ENCODE measurements around the gene TMC6. TPM values are rescaled to one million over a fixed set of nuclear protein-coding genes. Genes with fewer than 3 reads are reported as not detected.

Gene TMC6
- total RNA-seq, 2 donors from 2014 or later, result 143 to 149 TPM

DNA sequence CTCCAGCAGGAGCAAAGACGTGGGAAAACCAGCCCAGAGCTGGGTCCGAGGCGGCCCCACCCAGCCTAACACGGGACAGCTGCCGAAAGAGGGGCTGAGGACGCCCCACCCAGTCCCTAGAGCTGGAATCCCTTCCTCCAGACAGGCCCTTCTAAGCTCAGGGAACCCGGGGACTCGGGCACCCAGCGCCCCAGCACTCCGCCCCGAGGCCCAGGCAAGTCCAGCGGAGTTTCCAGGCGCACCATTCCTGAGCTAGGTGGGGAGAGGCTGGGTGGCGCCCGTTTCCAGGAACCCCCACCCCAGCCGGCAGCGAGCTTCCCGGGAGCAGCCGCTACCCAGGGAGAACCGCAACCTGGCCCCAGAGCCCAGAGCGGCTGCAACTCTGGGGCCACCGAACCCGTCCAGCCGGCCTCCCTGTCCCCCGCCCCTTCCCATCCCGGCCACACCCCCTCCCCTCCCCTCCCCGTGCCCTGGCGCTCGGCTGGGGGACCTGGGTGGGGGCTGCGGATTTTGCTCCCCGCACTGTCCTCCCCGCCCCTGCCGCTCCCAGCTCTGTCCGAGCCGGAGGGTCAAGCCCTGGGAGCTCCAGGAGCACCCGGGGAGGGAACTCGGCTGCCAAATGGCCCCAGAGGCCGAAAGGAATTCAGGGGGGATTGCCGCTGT, 536 bp downstream of the TMC6 start:
- DNase-seq, result no peak
- peaks cover 12% of the 10 kb centered on the region for H3K27me3 Mint-ChIP-seq (ENCODE audit: insufficient read depth)
- 1 to 5% methylated on average over 16 to 35 of the region's 39 CpGs for WGBS, 2 experiments (ENCODE audit: insufficient coverage in 1 of 2, insufficient read length in 1 of 2)
- peak overlapping the region; percentile 83 for H3K4me3 Mint-ChIP-seq
- Histone ChIP-seq H3K36me3 (ENCODE audit: control insufficient read depth, insufficient read depth, low read length) (peaks cover 13% of the 10 kb centered on the region), H3K27ac (ENCODE audit: low read depth, low read length) (peak overlapping the region; percentile 38), H3K9ac (ENCODE audit: extremely low read depth, low read length, poor library complexity, severe bottlenecking) (peak overlapping the region; percentile 47), H3K9me3 (ENCODE audit: control insufficient read depth, low read length) (no peaks in the 10 kb centered on the region), H3K27me3 (ENCODE audit: control insufficient read depth, insufficient read depth, low read length, poor library complexity, severe bottlenecking) (peaks cover 7% of the 10 kb centered on the region), H3K4me3 (ENCODE audit: low read length) (peak overlapping the region; percentile 78), H3K4me1 (ENCODE audit: control insufficient read depth, insufficient read depth, low read length) (peaks cover 5% of the 10 kb centered on the region)
- H3K9me3 Mint-ChIP-seq, result no peaks in the 10 kb centered on the region
- H3K36me3 Mint-ChIP-seq (ENCODE audit: low read depth), result peaks cover 9% of the 10 kb centered on the region
- peaks cover 17% of the 10 kb centered on the region for H3K4me1 Mint-ChIP-seq
- TF ChIP-seq, protein P1, sequence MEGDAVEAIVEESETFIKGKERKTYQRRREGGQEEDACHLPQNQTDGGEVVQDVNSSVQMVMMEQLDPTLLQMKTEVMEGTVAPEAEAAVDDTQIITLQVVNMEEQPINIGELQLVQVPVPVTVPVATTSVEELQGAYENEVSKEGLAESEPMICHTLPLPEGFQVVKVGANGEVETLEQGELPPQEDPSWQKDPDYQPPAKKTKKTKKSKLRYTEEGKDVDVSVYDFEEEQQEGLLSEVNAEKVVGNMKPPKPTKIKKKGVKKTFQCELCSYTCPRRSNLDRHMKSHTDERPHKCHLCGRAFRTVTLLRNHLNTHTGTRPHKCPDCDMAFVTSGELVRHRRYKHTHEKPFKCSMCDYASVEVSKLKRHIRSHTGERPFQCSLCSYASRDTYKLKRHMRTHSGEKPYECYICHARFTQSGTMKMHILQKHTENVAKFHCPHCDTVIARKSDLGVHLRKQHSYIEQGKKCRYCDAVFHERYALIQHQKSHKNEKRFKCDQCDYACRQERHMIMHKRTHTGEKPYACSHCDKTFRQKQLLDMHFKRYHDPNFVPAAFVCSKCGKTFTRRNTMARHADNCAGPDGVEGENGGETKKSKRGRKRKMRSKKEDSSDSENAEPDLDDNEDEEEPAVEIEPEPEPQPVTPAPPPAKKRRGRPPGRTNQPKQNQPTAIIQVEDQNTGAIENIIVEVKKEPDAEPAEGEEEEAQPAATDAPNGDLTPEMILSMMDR (conservative IDR thresholded peaks at IDR 0.05), result no peak
- H3K27ac Mint-ChIP-seq, result peak overlapping the region; percentile 92

- Histone ChIP-seq H3K27ac (ENCODE audit: low read depth, low read length) (peak overlapping the region; percentile 38), H3K9me3 (ENCODE audit: control insufficient read depth, low read length) (no peaks in the 10 kb centered on the region), H3K36me3 (ENCODE audit: control insufficient read depth, insufficient read depth, low read length) (peaks cover 18% of the 10 kb centered on the region), H3K9ac (ENCODE audit: extremely low read depth, low read length, poor library complexity, severe bottlenecking) (peak overlapping the region; percentile 47), H3K27me3 (ENCODE audit: control insufficient read depth, insufficient read depth, low read length, poor library complexity, severe bottlenecking) (peaks cover 7% of the 10 kb centered on the region), H3K4me3 (ENCODE audit: low read length) (peak overlapping the region; percentile 78), H3K4me1 (ENCODE audit: control insufficient read depth, insufficient read depth, low read length) (peaks cover 5% of the 10 kb centered on the region)
- Mint-ChIP-seq H3K36me3 (ENCODE audit: low read depth) (peaks cover 15% of the 10 kb centered on the region), H3K4me3 (peak overlapping the region; percentile 83), H3K27ac (peak overlapping the region; percentile 92), H3K4me1 (peaks cover 17% of the 10 kb centered on the region), H3K9me3 (no peaks in the 10 kb centered on the region), H3K27me3 (ENCODE audit: insufficient read depth) (peaks cover 8% of the 10 kb centered on the region)
- TF ChIP-seq, protein P1 (conservative IDR thresholded peaks at IDR 0.05), result no peak
- DNase-seq, result peak; percentile 85
- WGBS, 2 experiments (ENCODE audit: insufficient coverage in 1 of 2, insufficient read length in 1 of 2), result 19% methylated on average over 11 to 25 of the region's 25 CpGs
Observed at GRCh38 chr17:78127239-78127887, 1.2 kb downstream of the TMC6 start.

DNA sequence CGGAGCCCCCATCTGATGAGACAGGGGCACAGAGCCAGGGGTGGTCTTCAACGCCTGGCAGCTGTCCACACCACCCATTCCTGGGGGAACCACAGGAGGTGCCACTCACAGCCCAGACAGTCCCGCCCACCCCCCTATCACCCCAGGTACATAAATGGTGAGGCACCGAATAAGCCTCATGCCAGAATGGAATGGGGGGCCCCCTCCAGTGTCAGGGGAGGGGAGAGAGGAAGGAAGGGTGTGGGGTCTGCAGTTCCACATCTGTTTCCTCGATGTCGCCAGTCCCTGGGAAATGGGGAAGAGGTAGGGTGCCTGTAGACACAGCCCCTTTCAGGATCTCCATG, 1.7 kb downstream of the TMC6 start:
- TF ChIP-seq, protein P1 (conservative IDR thresholded peaks at IDR 0.05), result no peak
- H3K27ac Mint-ChIP-seq, result peak overlapping the region; percentile 92
- H3K9me3 Mint-ChIP-seq, result no peaks in the 10 kb centered on the region
- Histone ChIP-seq H3K9ac (ENCODE audit: extremely low read depth, low read length, poor library complexity, severe bottlenecking) (peak overlapping the region; percentile 47), H3K27ac (ENCODE audit: low read depth, low read length) (no peak overlapping the region), H3K9me3 (ENCODE audit: control insufficient read depth, low read length) (no peaks in the 10 kb centered on the region), H3K4me1 (ENCODE audit: control insufficient read depth, insufficient read depth, low read length) (peaks cover 5% of the 10 kb centered on the region), H3K27me3 (ENCODE audit: control insufficient read depth, insufficient read depth, low read length, poor library complexity, severe bottlenecking) (peaks cover 7% of the 10 kb centered on the region), H3K4me3 (ENCODE audit: low read length) (peak overlapping the region; percentile 78), H3K36me3 (ENCODE audit: control insufficient read depth, insufficient read depth, low read length) (peaks cover 18% of the 10 kb centered on the region)
- peaks cover 17% of the 10 kb centered on the region for H3K4me1 Mint-ChIP-seq
- peaks cover 16% of the 10 kb centered on the region for H3K36me3 Mint-ChIP-seq (ENCODE audit: low read depth)
- 93 to 100% methylated on average over 2 to 6 of the region's 6 CpGs for WGBS, 2 experiments (ENCODE audit: insufficient coverage in 1 of 2, insufficient read length in 1 of 2)
- H3K27me3 Mint-ChIP-seq (ENCODE audit: insufficient read depth), result peaks cover 8% of the 10 kb centered on the region
- H3K4me3 Mint-ChIP-seq, result peak overlapping the region; percentile 83
- no peak for DNase-seq

All from endodermal cell (in vitro differentiated cells).